ENCODE results near the gene CHRNE. TPM values are rescaled to one million over a fixed set of nuclear protein-coding genes. Genes with fewer than 3 reads are reported as not detected.
A peak's percentile ranks its signal among the peaks of the same experiment; 100 is the strongest.

Gene CHRNE
- total RNA-seq, 2 experiments from 2014 or later = 0.25 to 0.42 TPM

DNA sequence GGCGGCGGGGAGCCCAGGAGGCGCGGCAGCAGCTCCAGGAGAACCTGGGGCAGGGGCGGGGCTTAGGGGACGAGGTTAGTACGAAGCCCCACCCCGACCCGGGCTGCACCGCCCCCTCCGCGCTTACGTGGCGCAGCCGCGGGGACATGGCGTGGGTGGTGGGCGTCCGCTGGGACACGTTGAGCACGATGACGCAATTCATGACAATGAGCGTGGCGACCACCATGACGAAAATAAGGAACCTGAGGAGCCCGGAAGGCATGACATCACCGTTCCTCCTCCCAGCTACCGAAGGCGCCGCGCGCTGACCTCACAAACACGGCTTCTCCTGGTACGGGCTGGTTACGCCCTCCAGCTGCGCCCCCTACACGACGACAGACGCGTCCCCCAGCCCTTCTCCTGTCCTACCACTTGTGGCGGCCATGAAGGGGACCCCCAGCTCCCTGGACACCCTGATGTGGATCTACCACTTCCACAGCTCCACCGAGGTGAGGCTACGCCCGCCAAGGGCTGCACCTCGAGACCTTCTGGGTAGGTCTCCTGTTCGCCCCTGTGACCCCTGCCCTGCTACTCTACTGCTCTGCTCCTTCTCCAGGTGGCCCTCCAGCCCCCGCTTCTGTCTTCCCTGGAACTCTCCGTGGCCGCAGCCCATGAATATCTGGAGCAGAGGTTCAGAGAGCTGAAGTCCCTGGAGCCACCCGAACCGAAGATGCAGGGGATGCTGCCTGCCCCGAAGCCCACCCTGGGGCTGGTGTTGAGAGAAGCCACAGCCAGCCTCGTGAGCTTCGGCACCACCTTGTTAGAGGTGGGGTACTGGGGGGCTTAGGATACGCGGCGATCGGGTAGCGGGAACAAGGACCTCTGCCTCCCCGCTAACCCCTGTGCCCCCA, 3.3 kb downstream of the CHRNE start, which contains the start of gene C17orf107:
Gene C17orf107 (plus strand): TSS at position 196 of the 890 bp plus-strand sequence. CDS start 227 bp downstream, at position 423.
- POLR2A ChIA-PET = interaction anchor here (0.6 to 1.4 kb wide), 3 partner anchors 40 to 189 kb away, joined by 3 to 9 read pairs (median 4); partner anchors contain the start of genes ARRB2, RNF167 and SLC25A11
- no peaks in the 10 kb centered on the region for H3K9me3 Mint-ChIP-seq
- CTCF ChIA-PET = interaction anchor here (0.5 to 2.2 kb wide), 10 partner anchors 9 to 530 kb away, joined by 3 to 9 read pairs (median 4); partner anchors contain the start of genes ARRB2, GGT6, PELP1 and RNF167
- peaks cover 40% of the 10 kb centered on the region for H3K4me1 Mint-ChIP-seq
- DNase-seq = peak; percentile 87
- peaks cover 13% of the 10 kb centered on the region for H3K27me3 Mint-ChIP-seq
- H3K27ac Mint-ChIP-seq = peak within 1 kb of the TSS; percentile 86
- peak within 1 kb of the TSS; percentile 82 for H3K4me3 Mint-ChIP-seq
- peaks cover 13% of the 10 kb centered on the region for H3K36me3 Mint-ChIP-seq (ENCODE audit: low read depth)

DNA sequence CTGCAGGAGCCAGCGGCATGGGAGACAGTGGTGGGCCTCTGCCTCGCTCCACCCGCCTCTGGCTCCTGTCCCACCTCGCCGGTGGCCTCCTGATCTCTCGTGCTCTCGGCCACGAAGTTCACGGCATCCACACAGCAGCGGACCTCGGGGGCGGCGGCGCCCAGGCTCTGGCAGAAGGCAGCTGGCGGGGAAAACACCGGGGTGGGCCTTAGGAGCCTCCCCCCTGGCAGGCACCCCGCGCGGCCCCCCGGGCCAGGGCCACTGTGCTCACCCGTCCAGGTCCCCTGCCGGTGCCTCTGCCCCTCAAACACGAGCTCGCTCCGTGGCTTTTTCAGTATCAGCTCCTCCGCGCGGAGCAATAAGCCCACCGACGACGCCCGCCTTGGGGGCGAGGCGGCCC, 4.0 kb downstream of the CHRNE start:
- peaks cover 13% of the 10 kb centered on the region for H3K36me3 Mint-ChIP-seq (ENCODE audit: low read depth)
- ChIA-PET CTCF (interaction anchor here (0.5 to 2.2 kb wide), 8 partner anchors 10 to 339 kb away, joined by 3 to 9 read pairs (median 4); partner anchors contain the start of genes ARRB2, GGT6 and PELP1), POLR2A (interaction anchor here (0.6 to 1.4 kb wide), 3 partner anchors 41 to 189 kb away, joined by 3 to 9 read pairs (median 4); partner anchors contain the start of genes ARRB2, RNF167 and SLC25A11)
- H3K27ac Mint-ChIP-seq = no peak overlapping the region
- peaks cover 12% of the 10 kb centered on the region for H3K27me3 Mint-ChIP-seq
- no peak for DNase-seq
- no peaks in the 10 kb centered on the region for H3K9me3 Mint-ChIP-seq
- peaks cover 40% of the 10 kb centered on the region for H3K4me1 Mint-ChIP-seq
- H3K4me3 Mint-ChIP-seq = peak overlapping the region; percentile 61

DNA sequence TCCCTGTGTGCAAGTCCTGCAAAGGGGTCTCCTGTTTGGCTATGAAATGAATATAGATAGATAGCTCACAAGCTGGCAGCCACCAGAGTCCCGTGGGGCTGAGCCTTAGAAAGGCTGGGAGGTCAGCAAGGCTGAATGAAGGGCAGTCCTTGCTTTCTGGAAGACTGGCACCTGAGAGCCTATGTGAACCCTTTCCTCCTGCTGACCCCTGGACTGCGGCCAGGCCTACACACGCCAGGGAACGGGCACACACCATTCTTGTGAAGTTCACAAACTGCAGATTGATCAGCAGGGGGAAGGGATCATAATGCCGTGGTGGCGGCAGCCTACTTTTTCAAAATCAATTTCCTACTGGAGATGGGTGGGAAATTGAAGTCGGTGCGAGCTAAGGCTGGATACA, 4.5 kb downstream of the CHRNE start:
- peak overlapping the region; percentile 57 for H3K27ac Mint-ChIP-seq

DNA sequence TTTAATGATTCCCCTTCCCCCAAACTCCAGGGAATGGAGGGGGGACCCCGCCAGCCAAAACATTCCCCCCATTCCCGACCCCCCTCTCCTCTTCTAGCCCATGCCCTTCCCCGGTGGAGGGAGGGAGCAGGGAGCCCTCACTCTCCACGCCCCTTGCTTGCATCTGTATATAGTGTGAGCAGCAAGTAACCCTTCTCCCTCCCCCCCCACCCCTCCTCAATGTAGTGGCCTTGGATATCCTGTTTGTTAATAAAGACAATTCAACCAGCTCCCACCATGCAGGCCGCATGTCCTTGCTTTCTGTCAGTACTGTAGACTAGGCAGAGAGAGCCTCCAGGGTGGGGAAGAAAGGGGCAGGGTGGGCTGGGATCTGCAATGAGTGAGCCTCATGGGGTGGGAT, 5.1 kb downstream of the CHRNE start:
- no peak for DNase-seq
- Mint-ChIP-seq H3K9me3 (no peaks in the 10 kb centered on the region), H3K36me3 (ENCODE audit: low read depth) (peaks cover 13% of the 10 kb centered on the region), H3K4me3 (no peak overlapping the region), H3K27me3 (peaks cover 10% of the 10 kb centered on the region), H3K27ac (no peak overlapping the region), H3K4me1 (peaks cover 30% of the 10 kb centered on the region)
- CTCF ChIA-PET = no interaction called here
- POLR2A ChIA-PET = no interaction called here

More for the DNA sequence above, 4.5 kb downstream of the CHRNE start:
- CTCF ChIA-PET = interaction anchor here (1.1 kb wide), 1 partner anchor 188 kb away, joined by 4 read pairs; the partner anchor contains the start of gene ARRB2
- Mint-ChIP-seq H3K36me3 (ENCODE audit: low read depth) (peaks cover 13% of the 10 kb centered on the region), H3K4me1 (peaks cover 36% of the 10 kb centered on the region), H3K9me3 (no peaks in the 10 kb centered on the region), H3K4me3 (peak overlapping the region; percentile 61), H3K27me3 (peaks cover 11% of the 10 kb centered on the region)
- POLR2A ChIA-PET = no interaction called here
- no peak for DNase-seq

DNA sequence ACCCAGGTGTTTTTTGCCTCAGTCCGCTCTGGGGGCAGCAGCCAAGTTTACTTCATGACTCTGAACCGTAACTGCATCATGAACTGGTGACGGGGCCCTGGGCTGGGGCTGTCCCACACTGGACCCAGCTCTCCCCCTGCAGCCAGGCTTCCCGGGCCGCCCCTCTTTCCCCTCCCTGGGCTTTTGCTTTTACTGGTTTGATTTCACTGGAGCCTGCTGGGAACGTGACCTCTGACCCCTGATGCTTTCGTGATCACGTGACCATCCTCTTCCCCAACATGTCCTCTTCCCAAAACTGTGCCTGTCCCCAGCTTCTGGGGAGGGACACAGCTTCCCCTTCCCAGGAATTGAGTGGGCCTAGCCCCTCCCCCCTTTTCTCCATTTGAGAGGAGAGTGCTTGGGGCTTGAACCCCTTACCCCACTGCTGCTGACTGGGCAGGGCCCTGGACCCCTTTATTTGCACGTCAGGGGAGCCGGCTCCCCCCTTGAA, 5.7 kb downstream of the CHRNE start:
- Mint-ChIP-seq H3K27me3 (peaks cover 10% of the 10 kb centered on the region), H3K4me1 (peaks cover 25% of the 10 kb centered on the region), H3K27ac (no peak overlapping the region), H3K4me3 (no peak overlapping the region), H3K36me3 (ENCODE audit: low read depth) (peaks cover 13% of the 10 kb centered on the region), H3K9me3 (no peaks in the 10 kb centered on the region)
- CTCF ChIA-PET = interaction anchor here (1.7 kb wide), 1 partner anchor 188 kb away, joined by 4 read pairs; the partner anchor contains the start of gene ARRB2
- no peak for DNase-seq
- POLR2A ChIA-PET = no interaction called here

DNA sequence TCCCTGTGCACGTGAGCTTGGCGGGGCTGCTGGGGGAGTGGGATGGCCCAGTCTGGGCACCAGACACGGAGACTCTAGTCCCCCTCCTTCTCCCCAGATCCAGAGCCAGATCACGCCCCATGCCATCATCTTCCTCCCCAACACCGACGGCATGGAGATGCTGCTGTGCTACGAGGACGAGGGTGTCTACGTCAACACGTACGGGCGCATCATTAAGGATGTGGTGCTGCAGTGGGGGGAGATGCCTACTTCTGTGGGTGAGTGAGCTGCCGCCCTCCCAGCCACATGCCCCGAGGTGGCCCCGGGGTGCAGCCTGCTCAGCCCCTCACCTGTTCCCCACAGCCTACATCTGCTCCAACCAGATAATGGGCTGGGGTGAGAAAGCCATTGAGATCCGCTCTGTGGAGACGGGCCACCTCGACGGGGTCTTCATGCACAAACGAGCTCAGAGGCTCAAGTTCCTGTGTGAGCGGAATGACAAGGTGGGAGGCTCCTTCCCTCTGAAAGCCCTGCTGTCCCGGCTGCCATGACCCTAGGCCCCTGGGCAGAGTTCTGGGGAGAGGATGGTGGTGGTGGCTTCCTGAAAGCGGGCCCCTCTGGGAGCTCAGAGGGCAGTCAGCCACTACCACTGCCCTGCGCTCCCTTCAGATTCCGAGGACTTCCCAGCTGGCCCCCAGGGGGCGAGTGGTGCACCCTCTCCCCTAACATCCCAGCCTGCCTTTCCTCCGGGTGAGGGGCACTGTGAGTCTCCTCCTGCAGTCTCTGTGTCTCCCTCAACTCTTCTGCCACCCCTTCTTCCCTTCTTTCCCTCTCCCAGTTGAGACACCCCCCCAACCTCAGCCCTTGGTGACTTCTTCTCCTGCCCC, 6.3 kb downstream of the CHRNE start:
- POLR2A ChIA-PET = no interaction called here
- H3K36me3 Mint-ChIP-seq (ENCODE audit: low read depth) = peaks cover 13% of the 10 kb centered on the region

DNA sequence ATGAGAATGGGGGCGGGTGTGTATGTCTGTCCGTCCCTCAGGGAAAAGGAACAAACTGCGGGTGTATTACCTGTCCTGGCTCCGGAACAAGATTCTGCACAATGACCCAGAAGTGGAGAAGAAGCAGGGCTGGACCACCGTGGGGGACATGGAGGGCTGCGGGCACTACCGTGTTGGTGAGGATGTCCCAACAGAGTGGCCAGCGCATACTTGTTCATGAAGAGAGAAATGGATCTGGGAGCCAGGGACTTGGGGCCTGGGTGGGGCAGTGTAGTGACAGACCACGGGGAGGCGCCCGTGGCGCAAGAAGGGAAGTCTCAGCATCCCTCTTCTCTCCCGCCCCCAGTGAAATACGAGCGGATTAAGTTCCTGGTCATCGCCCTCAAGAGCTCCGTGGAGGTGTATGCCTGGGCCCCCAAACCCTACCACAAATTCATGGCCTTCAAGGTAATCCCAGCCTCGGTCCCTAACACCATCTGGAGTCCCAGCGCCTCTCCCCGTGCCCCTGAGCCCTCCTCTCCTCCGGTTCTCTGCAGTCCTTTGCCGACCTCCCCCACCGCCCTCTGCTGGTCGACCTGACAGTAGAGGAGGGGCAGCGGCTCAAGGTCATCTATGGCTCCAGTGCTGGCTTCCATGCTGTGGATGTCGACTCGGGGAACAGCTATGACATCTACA, 7.1 kb downstream of the CHRNE start:
- H3K27me3 Mint-ChIP-seq = peaks cover 8% of the 10 kb centered on the region
- peaks cover 15% of the 10 kb centered on the region for H3K36me3 Mint-ChIP-seq (ENCODE audit: low read depth)
- peaks cover 15% of the 10 kb centered on the region for H3K4me1 Mint-ChIP-seq
- ChIA-PET CTCF (interaction anchor here (0.6 to 1.7 kb wide), 3 partner anchors 13 to 186 kb away, joined by 3 to 4 read pairs (median 3); partner anchors contain the start of gene ARRB2), POLR2A (no interaction called here)
- DNase-seq = no peak
- H3K27ac Mint-ChIP-seq = no peak overlapping the region
- H3K9me3 Mint-ChIP-seq = no peaks in the 10 kb centered on the region
- H3K4me3 Mint-ChIP-seq = no peak overlapping the region

More for the DNA sequence above, 6.3 kb downstream of the CHRNE start:
- Mint-ChIP-seq H3K4me1 (peaks cover 22% of the 10 kb centered on the region), H3K4me3 (no peak overlapping the region), H3K27me3 (peaks cover 10% of the 10 kb centered on the region), H3K27ac (no peak overlapping the region), H3K9me3 (no peaks in the 10 kb centered on the region)
- no peak for DNase-seq
- CTCF ChIA-PET = interaction anchor here (0.8 to 1.7 kb wide), 2 partner anchors 13 to 187 kb away, joined by 3 to 4 read pairs; partner anchors contain the start of gene ARRB2

DNA sequence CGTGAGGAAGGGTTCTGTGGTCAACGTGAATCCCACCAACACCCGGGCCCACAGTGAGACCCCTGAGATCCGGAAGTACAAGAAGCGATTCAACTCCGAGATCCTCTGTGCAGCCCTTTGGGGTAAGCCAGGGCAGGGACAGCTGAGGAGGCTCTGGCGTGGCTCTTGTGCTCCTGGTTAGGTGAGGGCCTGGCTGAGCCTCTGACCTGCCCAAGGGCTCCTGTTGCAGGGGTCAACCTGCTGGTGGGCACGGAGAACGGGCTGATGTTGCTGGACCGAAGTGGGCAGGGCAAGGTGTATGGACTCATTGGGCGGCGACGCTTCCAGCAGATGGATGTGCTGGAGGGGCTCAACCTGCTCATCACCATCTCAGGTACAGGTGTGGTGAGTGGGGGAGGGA, 7.8 kb downstream of the CHRNE start:
- peaks cover 13% of the 10 kb centered on the region for H3K4me1 Mint-ChIP-seq
- no peak overlapping the region for H3K4me3 Mint-ChIP-seq
- no peaks in the 10 kb centered on the region for H3K9me3 Mint-ChIP-seq
- ChIA-PET CTCF (interaction anchor here (0.9 kb wide), 1 partner anchor 181 kb away, joined by 3 read pairs; no protein-coding TSS in a partner anchor), POLR2A (no interaction called here)
- no peak overlapping the region for H3K27ac Mint-ChIP-seq
- peaks cover 18% of the 10 kb centered on the region for H3K36me3 Mint-ChIP-seq (ENCODE audit: low read depth)
- DNase-seq = no peak
- peaks cover 7% of the 10 kb centered on the region for H3K27me3 Mint-ChIP-seq

DNA sequence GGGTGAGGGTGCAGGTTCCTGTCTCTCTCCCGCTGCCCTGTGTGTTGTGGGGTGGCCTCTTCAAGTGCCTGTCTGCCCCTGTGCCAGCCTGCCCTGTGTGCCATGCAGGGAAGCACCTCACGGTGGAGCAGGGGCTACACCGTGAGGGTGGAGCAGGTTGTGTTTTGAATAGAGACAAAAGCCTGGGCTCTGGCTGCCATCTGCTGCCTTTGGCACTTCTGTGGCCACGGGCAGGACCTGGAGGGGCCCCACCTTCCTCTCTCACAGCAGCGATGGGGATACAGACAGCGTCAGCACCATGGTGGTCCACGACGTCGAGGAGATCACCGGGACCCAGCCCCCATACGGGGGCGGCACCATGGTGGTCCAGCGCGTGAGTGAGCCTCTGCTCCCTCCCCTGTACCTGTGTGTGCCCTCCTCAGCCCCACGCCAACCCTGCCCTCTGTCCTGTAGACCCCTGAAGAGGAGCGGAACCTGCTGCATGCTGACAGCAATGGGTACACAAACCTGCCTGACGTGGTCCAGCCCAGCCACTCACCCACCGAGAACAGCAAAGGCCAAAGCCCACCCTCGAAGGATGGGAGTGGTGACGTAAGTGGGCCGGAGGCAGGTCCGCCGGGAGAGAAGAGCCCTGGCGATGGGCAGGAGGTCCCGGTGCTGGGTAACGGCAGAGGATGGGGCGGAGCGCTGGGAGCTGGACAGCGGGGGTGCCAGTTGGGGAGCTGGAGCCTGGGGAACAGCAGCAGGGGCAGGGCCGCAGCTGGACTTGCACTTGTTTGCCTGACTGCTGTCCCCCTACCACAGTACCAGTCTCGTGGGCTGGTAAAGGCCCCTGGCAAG, 9.0 kb downstream of the CHRNE start:
- CTCF ChIA-PET = no interaction called here
- DNase-seq = no peak
- Mint-ChIP-seq H3K27me3 (no peaks in the 10 kb centered on the region), H3K4me1 (peaks cover 7% of the 10 kb centered on the region), H3K27ac (no peak overlapping the region), H3K4me3 (no peak overlapping the region), H3K9me3 (no peaks in the 10 kb centered on the region), H3K36me3 (ENCODE audit: low read depth) (peaks cover 20% of the 10 kb centered on the region)
- POLR2A ChIA-PET = no interaction called here

DNA sequence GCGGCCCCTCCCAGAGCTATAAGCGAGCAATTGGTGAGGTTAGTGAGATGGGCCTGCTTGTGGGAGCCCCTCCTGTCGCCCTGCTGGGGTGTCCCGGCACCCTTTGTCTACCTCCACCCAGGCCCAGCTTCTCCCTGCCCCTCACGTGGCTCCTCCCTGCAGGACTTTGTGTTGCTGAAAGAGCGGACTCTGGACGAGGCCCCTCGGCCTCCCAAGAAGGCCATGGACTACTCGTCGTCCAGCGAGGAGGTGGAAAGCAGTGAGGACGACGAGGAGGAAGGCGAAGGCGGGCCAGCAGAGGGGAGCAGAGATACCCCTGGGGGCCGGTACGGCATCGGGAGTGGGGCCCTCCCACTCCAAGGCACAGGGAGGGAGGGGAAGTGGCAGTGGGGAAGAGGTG, 9.6 kb downstream of the CHRNE start:
- ChIA-PET CTCF (no interaction called here), POLR2A (no interaction called here)
- Mint-ChIP-seq H3K4me1 (peaks cover 4% of the 10 kb centered on the region), H3K4me3 (no peak overlapping the region), H3K27me3 (no peaks in the 10 kb centered on the region), H3K9me3 (no peaks in the 10 kb centered on the region), H3K27ac (no peak overlapping the region), H3K36me3 (ENCODE audit: low read depth) (peaks cover 22% of the 10 kb centered on the region)
- no peak for DNase-seq

DNA sequence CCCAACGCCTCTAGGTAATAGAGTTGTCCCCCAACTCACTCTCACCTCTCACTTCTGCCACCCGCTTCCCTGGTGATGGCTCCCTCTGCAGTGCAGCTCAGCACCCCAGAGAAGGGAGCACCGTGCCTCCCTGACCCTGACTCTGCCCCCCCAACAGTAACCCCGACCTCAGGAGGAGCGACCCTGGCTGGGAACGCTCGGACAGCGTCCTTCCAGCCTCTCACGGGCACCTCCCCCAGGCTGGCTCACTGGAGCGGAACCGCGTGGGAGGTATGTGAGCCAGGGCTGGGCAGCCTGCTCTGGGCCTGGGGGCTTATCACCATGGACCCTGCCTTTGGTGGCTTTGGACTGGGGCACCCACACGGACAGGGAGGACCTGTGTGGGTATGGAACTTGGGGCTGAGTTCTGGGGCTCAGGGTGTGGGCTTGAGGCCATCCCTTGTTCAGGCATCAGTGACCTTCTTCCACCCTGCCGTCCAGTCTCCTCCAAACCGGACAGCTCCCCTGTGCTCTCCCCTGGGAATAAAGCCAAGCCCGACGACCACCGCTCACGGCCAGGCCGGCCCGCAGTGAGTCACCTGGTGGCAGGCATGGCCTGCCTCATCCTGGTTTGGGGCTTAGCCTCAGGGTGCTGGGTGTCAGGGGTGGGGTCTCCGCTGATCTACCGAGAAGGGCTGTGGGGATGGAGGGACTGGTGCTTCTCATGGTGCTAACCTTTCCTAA, 10.2 kb downstream of the CHRNE start:
- peaks cover 3% of the 10 kb centered on the region for H3K4me1 Mint-ChIP-seq
- no peak overlapping the region for H3K27ac Mint-ChIP-seq
- CTCF ChIA-PET = no interaction called here
- H3K4me3 Mint-ChIP-seq = no peak overlapping the region
- H3K27me3 Mint-ChIP-seq = no peaks in the 10 kb centered on the region
- POLR2A ChIA-PET = no interaction called here
- peaks cover 22% of the 10 kb centered on the region for H3K36me3 Mint-ChIP-seq (ENCODE audit: low read depth)
- no peak for DNase-seq
- H3K9me3 Mint-ChIP-seq = no peaks in the 10 kb centered on the region

All from activated CD4-positive, alpha-beta T cell treated with anti-CD3 and anti-CD28 coated beads, Interleukin-2, amount 10 ng/mL, durations not matched to agents 7 days and 5 days (primary cell).